T-helper 9 cell (primary cell): ENCODE data around the gene PARP8.
"Not testable (repeated sequence)": the region's sequence is repeated elsewhere in the genome, so short reads cannot be mapped to it uniquely, and the experiment has no call there.

Experiments
- DNase-seq: peaks from one replicate; pipeline ENCODE4 v3.0.0-alpha.2; 2020

Gene PARP8

GRCh38 chr5:50727149-50727496 lies 60.7 kb downstream of the PARP8 start:
- no peak for DNase-seq

DNA sequence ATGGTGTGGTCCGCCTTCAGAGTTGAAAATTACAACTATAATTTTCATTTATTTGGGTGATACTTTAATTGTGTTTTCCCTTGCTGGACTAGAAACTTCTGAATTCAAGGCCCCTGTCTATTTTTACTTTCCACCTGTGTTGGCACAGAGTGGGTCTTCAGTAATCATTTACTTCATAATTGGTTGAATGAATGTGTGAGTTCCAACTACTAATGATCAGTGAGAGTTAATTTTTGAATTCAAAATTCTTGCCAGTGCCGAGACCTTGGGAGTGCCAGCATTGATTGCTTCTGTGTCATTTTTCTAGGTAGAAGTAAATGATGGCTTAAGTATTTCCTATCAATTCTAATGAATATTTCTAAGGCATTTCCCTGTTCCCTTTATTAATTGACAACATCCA lies 61.4 kb downstream of the PARP8 start:
- no peak for DNase-seq

GRCh38 chr5:50730336-50730735 lies 63.9 kb downstream of the PARP8 start:
- DNase-seq: no peak

DNA sequence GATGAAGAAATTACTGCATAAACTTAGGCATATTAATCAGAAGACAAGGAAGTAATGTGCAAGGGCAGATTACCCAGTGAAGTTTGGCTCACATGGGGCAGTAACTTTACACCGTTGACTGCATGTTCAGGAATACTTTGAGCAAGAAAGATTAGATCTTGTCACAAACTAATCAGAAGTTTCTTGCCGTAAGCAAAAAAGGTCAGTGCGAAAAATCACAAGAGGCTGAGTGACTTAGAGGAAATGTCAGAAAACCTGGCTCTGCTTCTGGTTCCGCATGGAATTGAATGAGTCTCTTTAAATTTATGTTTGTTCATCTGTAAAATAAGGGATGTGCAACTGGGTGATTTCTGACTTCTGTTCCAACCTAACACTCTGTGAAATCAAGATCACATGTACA lies 64.4 kb downstream of the PARP8 start:
- DNase-seq: no peak

DNA sequence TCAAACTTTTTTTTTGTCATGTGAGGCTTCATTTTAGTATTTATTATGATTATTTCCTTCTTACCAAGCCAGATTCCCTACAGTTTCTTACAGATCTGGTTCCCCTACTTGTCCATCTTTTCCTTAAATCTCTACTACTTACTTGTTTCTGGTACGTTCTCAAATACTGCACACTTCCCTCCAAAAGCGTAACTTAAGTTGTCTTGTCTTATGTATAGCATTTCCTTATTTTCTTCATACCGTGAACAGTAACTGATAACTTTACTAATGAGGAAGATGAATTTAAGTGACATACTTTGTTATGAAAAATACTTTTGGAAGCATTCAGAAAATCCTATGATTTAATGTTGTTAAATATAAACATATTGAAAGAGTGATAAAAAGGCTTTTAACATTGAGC lies 67.3 kb downstream of the PARP8 start:
- no peak for DNase-seq

- DNase-seq: no peak
Observed at GRCh38 chr5:50738864-50739263, 72.4 kb downstream of the PARP8 start.

- no peak for DNase-seq
Observed at GRCh38 chr5:50740832-50741231, 74.4 kb downstream of the PARP8 start.

- DNase-seq: no peak
Observed at GRCh38 chr5:50744776-50745175, 78.3 kb downstream of the PARP8 start.

- no peak for DNase-seq
Observed at GRCh38 chr5:50745221-50745910, 78.9 kb downstream of the PARP8 start.

GRCh38 chr5:50749181-50749580 lies 82.7 kb downstream of the PARP8 start:
- DNase-seq: no peak

GRCh38 chr5:50749873-50750272 lies 83.4 kb downstream of the PARP8 start:
- no peak for DNase-seq

GRCh38 chr5:50751064-50751657 lies 84.7 kb downstream of the PARP8 start:
- no peak for DNase-seq

GRCh38 chr5:50752800-50753199 lies 86.4 kb downstream of the PARP8 start:
- no peak for DNase-seq

GRCh38 chr5:50759526-50760270 lies 93.3 kb downstream of the PARP8 start:
- no peak for DNase-seq

- no peak for DNase-seq
Observed at GRCh38 chr5:50763351-50763750, 96.9 kb downstream of the PARP8 start.

DNA sequence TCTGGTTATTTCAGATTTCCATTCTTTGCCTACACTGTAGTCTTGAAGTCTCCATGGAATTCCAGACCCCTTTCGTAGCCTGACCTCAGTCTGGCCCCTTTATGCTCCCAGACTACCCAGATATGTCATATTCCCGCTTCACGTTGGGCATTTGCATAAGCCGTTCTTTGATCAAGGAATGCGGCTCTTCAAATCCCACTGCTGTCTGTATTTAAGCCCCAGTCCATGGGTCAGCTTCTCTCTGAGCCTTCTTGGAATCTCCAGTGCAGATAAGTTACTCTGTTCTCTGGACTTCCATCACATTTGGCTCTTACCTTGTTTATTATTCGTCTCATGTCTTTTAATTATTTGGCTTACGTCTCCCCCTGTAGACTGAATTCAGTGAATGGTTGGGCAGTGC lies 97.4 kb downstream of the PARP8 start:
- no peak for DNase-seq

- no peak for DNase-seq
Observed at GRCh38 chr5:50766042-50766441, 99.6 kb downstream of the PARP8 start.

DNA sequence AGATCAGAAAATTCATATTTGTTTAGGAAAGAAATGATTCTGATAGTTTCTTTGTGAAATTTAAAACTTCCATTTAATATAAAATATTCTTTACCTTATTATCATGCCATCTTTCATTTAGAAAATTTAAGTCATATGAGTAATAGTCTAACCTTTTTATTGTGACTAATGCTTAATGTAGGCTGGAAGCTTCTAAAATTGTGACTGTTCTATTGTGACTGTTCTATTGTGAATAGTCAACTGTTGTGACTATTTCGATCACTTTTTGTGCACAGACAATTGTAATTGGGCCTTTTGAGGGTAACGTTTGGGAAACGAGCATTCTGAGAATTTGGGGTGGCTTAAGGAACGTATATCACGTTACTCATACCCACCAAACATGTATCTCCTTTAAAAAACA lies 100.0 kb downstream of the PARP8 start:
- DNase-seq: no peak

DNA sequence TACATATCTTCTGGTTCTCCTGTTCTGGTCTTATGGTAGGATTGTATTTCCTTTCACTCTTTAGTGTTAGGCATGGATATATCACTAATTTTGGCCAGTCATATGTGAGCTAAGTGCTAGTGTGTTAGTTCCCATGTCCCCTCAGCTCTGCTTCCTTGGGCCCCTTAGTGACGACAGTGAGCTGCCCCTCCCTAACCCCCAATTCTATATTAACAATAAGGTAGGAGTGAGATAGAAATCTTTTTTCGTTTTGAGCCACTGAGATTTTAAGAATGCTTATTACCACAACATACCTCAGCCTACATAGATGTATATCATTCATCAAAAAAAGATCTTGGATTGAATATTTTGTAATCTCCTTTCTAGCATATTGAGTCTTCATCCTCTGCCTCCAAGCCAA lies 100.5 kb downstream of the PARP8 start:
- DNase-seq: no peak

- no peak for DNase-seq
Observed at GRCh38 chr5:50767588-50767987, 101.2 kb downstream of the PARP8 start.

DNA sequence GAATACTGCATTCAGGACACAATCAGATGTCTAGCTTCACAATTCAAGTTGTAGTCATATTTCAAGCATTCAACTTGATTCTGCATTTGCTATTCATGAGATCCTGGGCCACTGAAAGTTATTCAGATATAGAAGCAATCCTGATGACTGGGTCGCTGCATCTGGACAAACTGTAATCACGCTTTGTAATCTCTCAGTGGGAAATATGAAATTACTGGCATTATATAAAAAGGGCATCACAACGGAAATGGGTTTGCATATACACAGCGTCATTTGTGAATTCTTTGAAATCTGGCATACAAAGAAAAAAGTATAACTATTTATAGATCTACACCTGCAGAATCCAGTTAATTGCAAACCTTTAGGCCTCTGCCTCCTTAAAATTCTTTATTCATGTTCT lies 102.2 kb downstream of the PARP8 start:
- DNase-seq: no peak

DNA sequence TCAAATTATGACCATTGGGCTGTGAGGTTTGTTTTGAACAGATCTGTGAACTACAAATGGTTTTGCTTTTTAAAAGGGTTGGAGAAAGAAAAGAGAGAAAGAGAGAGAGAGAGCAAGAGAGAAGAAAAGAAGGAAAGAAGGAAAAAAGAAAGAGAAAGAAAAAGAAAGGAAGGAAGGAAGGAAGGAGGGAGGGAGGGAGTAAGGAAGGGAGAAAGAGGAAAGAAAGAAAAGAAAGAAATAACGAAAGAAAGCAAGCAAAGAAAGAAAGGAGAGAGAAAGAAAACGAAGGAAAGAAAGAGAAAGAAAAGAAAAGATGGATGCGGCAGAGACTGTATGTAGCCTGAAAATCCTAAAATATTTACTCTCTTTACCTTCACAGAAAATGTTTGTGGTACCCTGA lies 104.0 kb downstream of the PARP8 start:
- no peak for DNase-seq

DNA sequence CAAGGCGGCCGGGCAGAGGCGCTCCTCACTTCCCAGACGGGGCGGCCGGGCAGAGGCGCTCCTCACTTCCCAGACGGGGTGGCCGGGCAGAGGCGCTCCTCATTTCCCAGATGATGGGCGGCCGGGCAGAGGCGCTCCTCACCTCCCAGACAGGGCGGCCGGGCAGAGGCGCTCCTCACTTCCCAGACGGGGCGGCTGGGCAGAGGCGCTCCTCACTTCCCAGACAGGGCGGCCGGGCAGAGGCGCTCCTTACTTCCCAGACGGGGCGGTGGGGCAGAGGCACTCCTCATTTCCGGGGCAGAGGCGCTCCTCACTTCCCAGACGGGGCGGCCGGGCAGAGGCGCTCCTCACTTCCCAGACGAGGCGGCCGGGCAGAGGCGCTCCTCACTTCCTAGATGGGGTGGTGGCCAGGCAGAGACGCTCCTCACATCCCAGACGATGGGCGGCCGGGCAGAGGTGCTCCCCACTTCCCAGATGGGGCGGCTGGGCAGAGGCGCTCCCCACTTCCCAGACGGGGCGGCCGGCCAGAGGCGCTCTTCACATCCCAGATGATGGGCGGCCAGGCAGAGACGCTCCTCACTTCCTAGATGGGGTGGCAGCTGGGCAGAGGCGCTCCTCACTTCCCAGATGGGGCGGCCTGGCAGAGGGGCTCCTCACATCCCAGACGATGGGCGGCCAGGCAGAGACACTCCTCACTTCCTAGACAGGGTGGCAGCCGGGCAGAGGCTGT lies 108.2 kb downstream of the PARP8 start:
- not testable (repeated sequence) for DNase-seq

GRCh38 chr5:50786073-50786472 lies 119.6 kb downstream of the PARP8 start:
- no peak for DNase-seq
